Right atrium auricular region (tissue), 2 donors: ENCODE measurements around the gene TP73. TPM values are rescaled to one million over a fixed set of nuclear protein-coding genes. Genes with fewer than 3 reads are reported as not detected.

Experiments
- DNase-seq: peaks from one replicate; pipeline ENCODE4 v3.0.0-alpha.2; 2019; ENCODE audit warnings: low spot score
- H3K27ac ChIP-seq, 2 donors: fragments of 200-600 bp; sonication (generic); 1 replicate in 1 of 2; 2 replicates in 1 of 2; pipeline ENCODE4 v1.5.1; 2016 to 2019
- H3K27me3 ChIP-seq, 2 donors: fragments of 200-600 bp; sonication (generic); one replicate each; pipeline versions ENCODE4 v1.5.1 to v1.6.0; 2017 to 2019
- H3K36me3 ChIP-seq: fragments of 200-600 bp; sonication (generic); one replicate; pipeline ENCODE4 v1.5.1; 2016
- H3K4me1 ChIP-seq, 2 donors: fragments of 200-600 bp; sonication (generic); one replicate each; pipeline versions ENCODE4 v1.5.1 to v1.6.0; 2017 to 2019
- H3K4me3 ChIP-seq, 2 donors: fragments of 200-600 bp; sonication (generic); 1 replicate in 1 of 2; 2 replicates in 1 of 2; pipeline ENCODE4 v1.5.1; 2017 to 2019; ENCODE audit warnings: mild to moderate bottlenecking in 1 of 2, moderate library complexity in 1 of 2
- H3K9me3 ChIP-seq, 2 donors: fragments of 200-600 bp; sonication (generic); one replicate each; pipeline ENCODE4 v1.5.1; 2019
- CTCF ChIP-seq, 2 donors: fragments of 200-600 bp; sonication (generic); IDR thresholded peaks; one replicate each; pipeline ENCODE4 v1.5.1; 2019; ENCODE audit warnings: antibody characterized with exemption in 2 of 2
- total RNA-seq, 2 donors: library from RNA; depleted of rRNA; stranded (reverse); fragments of >200 nt; gene quantifications; one replicate each; pipeline ENCODE4 v1.1.0, GENCODE V29; 2016

TP73 gene
- total RNA-seq, 2 donors from 2014 or later: 0.16 TPM; not detected in 1

GRCh38 chr1:3672971-3673361, 20.6 kb downstream of the TP73 start:
- H3K27ac ChIP-seq: no peak overlapping the region
- H3K4me1 ChIP-seq: peaks cover 0 to 9% of the 10 kb centered on the region in 2 donors
- DNase-seq: no peak
- H3K9me3 ChIP-seq: no peaks in the 10 kb centered on the region
- no peak overlapping the region for H3K4me3 ChIP-seq
- no peak for TF ChIP-seq CTCF (IDR thresholded peaks at IDR 0.05)
- no peaks in the 10 kb centered on the region for H3K36me3 ChIP-seq
- no peaks in the 10 kb centered on the region for H3K27me3 ChIP-seq

GRCh38 chr1:3673381-3674099, 21.2 kb downstream of the TP73 start:
- H3K4me3 ChIP-seq: no peak overlapping the region
- H3K27ac ChIP-seq: no peak overlapping the region
- no peak for TF ChIP-seq CTCF (IDR thresholded peaks at IDR 0.05)
- peaks cover 0 to 8% of the 10 kb centered on the region in 2 donors for H3K4me1 ChIP-seq
- DNase-seq: no peak
- H3K9me3 ChIP-seq: no peaks in the 10 kb centered on the region
- no peaks in the 10 kb centered on the region for H3K36me3 ChIP-seq
- H3K27me3 ChIP-seq: no peaks in the 10 kb centered on the region

GRCh38 chr1:3674100-3675094, 22.1 kb downstream of the TP73 start:
- no peaks in the 10 kb centered on the region for H3K27me3 ChIP-seq

GRCh38 chr1:3675436-3675835, 23.1 kb downstream of the TP73 start:
- no peaks in the 10 kb centered on the region for H3K27me3 ChIP-seq
- no peak for TF ChIP-seq CTCF (IDR thresholded peaks at IDR 0.05)

More at GRCh38 chr1:3674100-3675094, 22.1 kb downstream of the TP73 start:
- H3K36me3 ChIP-seq: no peaks in the 10 kb centered on the region
- TF ChIP-seq CTCF (IDR thresholded peaks at IDR 0.05): no peak
- H3K27ac ChIP-seq: no peak overlapping the region
- no peak for DNase-seq
- no peaks in the 10 kb centered on the region for H3K4me1 ChIP-seq
- H3K4me3 ChIP-seq: no peak overlapping the region
- H3K9me3 ChIP-seq: no peaks in the 10 kb centered on the region

GRCh38 chr1:3676581-3677470, 24.5 kb downstream of the TP73 start:
- no peaks in the 10 kb centered on the region for H3K4me1 ChIP-seq
- no peaks in the 10 kb centered on the region for H3K9me3 ChIP-seq
- H3K27ac ChIP-seq: no peak overlapping the region
- TF ChIP-seq CTCF (IDR thresholded peaks at IDR 0.05): no peak
- H3K4me3 ChIP-seq: no peak overlapping the region
- no peaks in the 10 kb centered on the region for H3K36me3 ChIP-seq
- H3K27me3 ChIP-seq: no peaks in the 10 kb centered on the region
- DNase-seq: no peak

More at GRCh38 chr1:3675436-3675835, 23.1 kb downstream of the TP73 start:
- Histone ChIP-seq H3K9me3 (no peaks in the 10 kb centered on the region), H3K4me3 (no peak overlapping the region), H3K4me1 (no peaks in the 10 kb centered on the region), H3K36me3 (no peaks in the 10 kb centered on the region), H3K27ac (no peak overlapping the region)
- no peak for DNase-seq
